ENCODE results near the gene SPDEF. TPM values are rescaled to one million over a fixed set of nuclear protein-coding genes. Genes with fewer than 3 reads are reported as not detected.

Gene SPDEF
- total RNA-seq, 1 donor from 2014 or later: not detected

DNA sequence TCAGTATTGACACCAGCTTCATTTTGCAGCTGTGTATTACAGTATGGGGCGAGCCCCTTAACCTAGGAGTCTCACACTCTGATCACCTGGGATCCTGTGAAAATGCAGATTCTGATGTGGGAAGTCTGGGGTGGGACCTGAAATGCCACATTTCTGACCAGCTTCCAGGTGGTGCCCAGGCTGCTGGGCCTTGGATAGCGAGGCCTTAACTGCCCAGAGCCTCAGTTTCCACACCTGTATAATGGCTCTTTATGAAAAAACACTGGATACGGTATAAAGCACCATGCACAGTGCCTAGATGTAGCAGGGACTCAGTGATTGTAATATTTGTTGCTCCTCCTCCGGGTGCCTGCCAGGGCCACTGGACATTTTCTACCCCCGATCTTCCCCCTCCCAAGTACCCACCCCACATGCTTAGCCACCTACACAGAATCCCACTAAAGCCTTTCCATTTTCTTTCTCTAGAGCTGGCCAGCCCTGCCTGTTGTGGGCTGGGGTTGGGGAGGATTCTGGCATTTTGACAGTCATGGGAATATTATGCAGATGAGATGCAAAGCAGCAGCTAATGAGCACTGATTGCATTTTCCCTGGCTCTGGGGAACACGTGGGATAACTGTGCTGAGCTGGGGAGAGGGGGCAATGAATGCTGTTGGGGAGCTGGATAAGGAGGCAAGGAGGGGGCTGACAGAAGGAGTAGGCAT is 44.8 kb downstream of the SPDEF start:
- intact Hi-C loops (cut with DNase I): no loop called here
- no peak for DNase-seq (ENCODE audit: missing footprints)
- no peak for ATAC-seq

DNA sequence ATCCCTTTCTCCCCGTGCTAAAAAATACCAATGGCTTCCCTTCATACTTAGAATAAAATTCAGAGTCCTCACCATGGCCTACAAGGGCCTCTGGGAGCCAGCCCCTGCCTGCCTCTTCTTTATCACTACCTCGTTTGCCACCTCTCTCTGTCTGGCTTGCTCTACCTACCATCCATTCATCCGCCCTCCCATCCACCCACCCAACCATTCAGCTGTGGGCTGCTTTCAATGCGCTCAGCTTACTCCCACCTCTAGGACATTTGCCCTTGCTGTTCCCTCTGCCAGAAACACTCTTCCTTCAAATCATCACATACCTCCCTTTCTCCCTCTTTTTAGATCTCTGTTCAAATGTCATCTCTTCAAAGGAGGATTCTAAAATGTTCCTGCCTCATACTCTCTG is 45.8 kb downstream of the SPDEF start:
- DNase-seq (ENCODE audit: missing footprints) (no peak), ATAC-seq (no peak)
- intact Hi-C loops (cut with DNase I): no loop called here

DNA sequence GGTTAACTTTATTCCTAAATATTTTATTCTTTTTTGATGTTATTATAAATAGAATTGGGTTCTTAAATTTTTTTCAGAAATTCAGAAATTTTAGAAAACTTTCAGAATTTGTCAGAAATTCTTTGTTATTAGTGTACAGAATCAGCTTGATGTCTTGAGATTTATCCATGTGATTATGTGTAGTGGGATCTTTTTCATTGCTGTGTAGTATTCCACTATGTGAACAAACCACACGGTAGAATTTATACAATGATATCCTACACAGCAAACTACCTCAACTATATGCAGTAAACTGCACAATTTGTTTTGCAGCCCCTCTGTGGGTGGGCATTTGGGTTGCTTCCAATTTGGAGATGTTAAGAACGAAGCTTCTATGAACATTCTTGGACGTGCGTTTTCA is 46.3 kb downstream of the SPDEF start:
- no peak for ATAC-seq

DNA sequence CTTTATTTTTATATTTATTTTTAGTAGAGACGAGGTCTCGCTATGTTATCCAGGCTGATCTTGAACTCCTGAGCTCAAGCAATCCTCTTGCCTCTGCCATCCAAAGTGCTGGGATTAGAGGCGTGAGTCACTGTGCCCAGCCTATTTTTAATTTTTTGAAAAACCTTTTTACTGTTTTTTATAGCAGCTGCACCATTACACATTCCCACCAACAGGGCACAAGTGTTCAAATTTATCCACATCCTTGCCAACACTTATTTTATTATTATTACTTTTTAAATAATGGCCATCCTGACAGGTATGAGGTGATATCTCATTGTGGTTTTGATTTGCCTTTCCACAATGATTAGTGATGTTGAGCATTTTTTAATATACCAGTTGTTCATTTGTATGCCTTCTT is 47.7 kb downstream of the SPDEF start:
- no peak for DNase-seq (ENCODE audit: missing footprints)
- no peak for ATAC-seq
- intact Hi-C loops (cut with DNase I): no loop called here

More for the DNA sequence above, 46.3 kb downstream of the SPDEF start:
- DNase-seq (ENCODE audit: missing footprints): no peak
- intact Hi-C loops (cut with DNase I): no loop called here

DNA sequence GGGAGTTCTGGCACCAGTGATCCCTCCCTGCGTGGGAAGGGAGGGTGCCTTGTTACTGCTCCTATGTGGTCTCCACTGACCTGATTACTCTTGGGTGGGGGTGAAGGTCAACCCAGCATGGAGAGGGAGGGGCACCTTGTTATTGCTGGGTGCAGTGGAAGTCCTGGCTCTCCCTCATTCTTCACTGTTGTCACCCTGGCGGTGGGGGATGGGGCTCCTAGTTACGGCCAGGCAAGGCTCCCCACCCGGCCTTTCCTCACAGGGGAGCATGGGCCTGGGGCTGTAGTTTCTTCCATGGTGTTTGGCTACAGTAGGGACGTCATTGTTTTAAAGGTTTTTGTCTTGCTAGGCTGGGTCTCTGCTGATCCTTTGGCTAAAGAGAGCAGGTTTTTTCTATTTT is 49.4 kb downstream of the SPDEF start:
- no peak for DNase-seq (ENCODE audit: missing footprints)
- ATAC-seq: no peak
- intact Hi-C loops (cut with DNase I): no loop called here

DNA sequence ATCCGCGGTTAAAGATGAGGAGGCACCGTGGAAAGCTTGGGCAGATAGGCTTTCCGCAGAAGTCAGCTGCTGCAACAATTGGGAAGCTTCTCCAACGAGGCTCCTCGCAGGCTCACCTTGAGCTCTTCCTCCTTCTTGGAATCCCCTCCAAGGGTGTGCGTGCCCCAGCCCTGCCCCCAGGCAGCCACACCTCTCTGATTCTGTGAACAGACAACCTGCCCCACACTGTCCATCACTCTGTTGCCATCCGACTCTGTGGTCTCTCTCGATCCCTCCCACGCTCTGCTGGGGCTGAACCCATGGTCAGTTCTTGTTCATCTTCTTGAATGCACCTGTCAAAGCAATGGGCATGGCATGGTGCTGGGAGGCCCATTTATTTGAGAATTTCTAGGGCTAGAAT is 58.7 kb downstream of the SPDEF start:
- no peak for DNase-seq (ENCODE audit: missing footprints)
- intact Hi-C loops (cut with DNase I): no loop called here
- ATAC-seq: no peak

DNA sequence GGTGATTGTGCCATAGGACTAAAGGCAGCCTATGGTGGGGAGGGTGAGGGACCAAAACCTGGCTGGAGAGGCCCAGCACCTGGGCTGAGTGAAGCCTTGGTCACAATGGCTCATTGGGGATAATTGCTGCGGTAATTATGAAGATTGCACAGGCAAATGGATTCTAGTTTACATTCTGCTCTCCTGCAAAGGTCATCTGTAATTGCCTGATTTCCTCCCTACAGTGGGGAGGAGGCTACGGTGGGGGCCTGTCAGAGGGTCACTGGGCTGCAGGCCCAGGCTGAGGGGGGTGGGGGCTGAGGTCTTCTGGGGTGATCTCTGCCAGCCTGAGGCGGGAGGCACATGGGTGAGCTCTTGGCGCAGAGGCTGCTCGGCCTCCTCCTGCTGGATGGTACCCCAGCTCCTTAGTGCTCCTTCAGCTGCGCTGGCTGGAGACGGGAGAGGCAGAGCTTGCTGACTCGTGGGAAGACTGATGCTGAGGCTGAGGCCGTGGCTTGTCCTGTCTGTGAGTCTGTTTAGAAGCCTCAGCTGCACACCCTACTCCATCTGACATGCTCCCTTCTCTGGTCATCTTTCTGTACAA is 59.9 kb downstream of the SPDEF start:
- no peak for DNase-seq (ENCODE audit: missing footprints)
- intact Hi-C loops (cut with DNase I): no loop called here
- ATAC-seq: no peak

DNA sequence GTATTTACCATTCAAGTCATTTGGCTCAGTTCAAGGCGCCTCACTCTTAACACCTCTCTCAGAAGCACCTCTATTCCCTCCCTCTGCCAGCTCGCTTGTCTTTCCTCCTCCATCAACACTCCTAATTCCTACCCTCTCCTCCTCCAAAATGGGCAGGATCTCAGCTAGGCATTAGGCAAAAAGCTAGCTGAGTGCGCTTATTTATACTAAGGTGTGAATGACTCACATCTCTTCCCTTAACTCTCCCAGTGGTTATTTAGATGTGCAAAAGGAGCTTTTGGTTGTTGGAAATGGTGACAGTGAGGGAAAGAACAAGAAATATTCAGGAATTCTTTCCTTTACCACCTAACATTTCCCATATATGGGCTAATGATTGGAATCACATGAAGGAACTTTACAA is 61.2 kb downstream of the SPDEF start:
- intact Hi-C loops (cut with DNase I): no loop called here
- ATAC-seq: no peak

DNA sequence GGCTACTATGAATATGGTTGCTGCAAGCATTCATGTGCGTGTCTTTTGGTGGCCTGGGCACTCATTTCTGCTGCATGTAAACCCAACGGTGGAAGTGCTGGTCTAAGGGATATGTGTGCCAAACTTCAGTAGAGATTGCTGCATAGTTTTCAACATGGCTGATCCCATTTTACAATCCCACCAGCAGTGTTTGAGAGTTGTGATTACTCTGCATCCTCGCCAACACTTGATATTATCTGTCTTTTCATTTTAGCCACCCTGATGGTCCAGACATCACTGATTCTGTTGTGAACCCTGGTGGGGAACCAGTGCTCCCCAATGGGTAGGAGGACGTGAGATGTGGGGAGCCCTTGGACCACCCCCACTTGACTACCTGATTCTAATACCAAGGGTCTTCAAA is 62.8 kb downstream of the SPDEF start:
- intact Hi-C loops (cut with DNase I): no loop called here
- no peak for ATAC-seq
- no peak for DNase-seq (ENCODE audit: missing footprints)

More for the DNA sequence above, 61.2 kb downstream of the SPDEF start:
- no peak for DNase-seq (ENCODE audit: missing footprints)

DNA sequence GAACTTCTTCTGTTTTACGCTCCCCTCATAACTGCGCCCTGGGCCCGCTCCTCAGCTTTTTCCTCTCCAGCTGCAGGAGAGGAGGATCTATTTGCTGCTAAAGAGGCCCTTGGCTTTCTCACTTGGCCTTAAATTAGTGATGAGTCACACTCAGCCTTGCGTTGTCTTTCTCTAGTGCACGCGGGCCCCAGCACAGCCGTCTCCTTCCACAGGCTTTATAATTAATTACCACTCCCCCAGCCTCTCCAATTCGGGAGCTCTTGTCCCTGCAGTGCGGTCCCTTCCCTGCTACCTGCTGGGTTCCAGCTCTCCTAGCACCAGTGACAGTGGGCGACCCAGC is 65.1 kb downstream of the SPDEF start:
- DNase-seq (ENCODE audit: missing footprints): no peak
- intact Hi-C loops (cut with DNase I): no loop called here
- ATAC-seq: no peak

DNA sequence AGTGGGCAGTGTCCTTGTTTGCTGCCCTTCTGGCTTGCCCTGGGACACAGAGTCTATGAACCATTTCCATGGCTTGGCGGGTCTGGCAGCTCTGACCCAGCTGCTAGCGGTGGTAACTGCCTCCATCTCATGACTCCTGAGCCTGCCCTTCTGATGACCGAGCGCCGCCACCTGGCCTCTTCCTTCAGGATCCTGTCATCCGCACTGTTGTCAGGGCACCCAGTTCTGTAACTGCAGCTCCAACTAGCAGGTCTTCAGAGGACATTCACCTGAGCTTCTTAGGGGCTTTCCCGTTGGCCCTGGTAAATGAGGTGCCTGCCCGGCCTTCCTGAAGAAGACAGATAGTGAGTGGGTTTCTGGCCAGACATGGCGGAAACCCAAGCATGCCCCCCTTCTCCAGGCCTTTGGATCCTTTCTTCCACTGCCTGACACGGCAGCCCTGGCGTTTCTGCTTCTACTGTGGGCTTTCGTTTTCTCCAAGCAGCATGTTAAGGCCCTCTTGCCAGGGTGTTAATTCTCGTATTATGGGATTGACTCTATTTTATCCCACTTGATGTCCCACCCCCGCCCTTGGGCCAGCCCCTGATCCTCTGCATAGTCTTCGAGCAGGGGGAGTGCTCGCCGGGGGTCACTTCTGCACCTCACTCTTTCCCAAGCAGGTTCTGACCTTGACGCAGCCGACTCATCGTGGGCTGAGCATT is 65.6 kb downstream of the SPDEF start:
- DNase-seq (ENCODE audit: missing footprints) (no peak), ATAC-seq (no peak)
- intact Hi-C loops (cut with DNase I): no loop called here

DNA sequence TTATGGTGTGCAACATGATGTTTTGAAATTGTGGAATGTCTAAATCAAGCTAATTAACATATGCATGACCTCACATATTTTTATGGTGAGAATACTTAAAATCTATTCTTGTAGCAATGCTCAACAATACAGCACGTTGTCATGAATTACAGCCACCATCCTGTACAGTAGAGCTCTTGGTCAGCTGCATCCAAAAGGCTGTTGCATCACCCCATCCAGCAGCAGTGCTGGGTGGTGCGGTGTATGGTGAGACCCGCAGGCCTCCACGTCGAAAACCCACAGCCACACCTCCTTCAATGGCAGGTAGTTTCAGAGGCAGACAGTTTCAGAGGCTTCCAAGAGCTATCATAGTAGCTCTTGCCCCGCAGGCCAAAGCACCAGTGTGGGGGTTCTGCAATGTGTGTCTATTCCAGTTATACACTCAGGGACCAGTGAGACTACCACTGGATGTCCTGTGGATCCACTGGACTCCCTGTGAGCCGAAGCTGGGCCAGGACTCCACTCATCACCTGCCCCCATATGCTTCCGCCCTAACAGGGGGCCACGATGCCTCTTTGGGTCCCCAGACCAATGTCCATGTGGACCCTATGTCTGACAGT is 66.8 kb downstream of the SPDEF start:
- ATAC-seq: no peak
- intact Hi-C loops (cut with DNase I): no loop called here
- DNase-seq (ENCODE audit: missing footprints): no peak

Other genes starting within 250 kb of the SPDEF start
- 47.6 TPM for gene NUDT3, start 163.7 kb downstream of the SPDEF start, total RNA-seq
- 718 TPM for gene RPS10, start 130.3 kb downstream of the SPDEF start, total RNA-seq
- 10.8 TPM for gene PACSIN1, start 90.3 kb downstream of the SPDEF start, total RNA-seq
- gene ILRUN, start 140.4 kb upstream of the SPDEF start, total RNA-seq: 143 TPM
- 174 TPM for gene SNRPC, start 201.2 kb upstream of the SPDEF start, total RNA-seq
- gene BLTP3A, start 235.8 kb upstream of the SPDEF start, total RNA-seq: 17.1 TPM